GM23338 (cell line): ENCODE data around the gene RPL13.

Experiments used
- CTCF ChIP-seq, 2 experiments: fragments of 200-600 bp in 1 of 2; sonication (generic) in 1 of 2; conservative IDR thresholded peaks; 2 replicates each; pipeline versions ENCODE4 v1.5.1 to v1.6.1; 2016 to 2017; ENCODE audit warnings: antibody characterized with exemption in 2 of 2, low read depth in 2 of 2, mild to moderate bottlenecking in 2 of 2, moderate library complexity in 1 of 2
- EZH2 ChIP-seq: fragments of 200-600 bp; sonication (generic); IDR thresholded peaks from one replicate; pipeline ENCODE4 v1.8.0; 2017; ENCODE audit warnings: antibody characterized with exemption, mild to moderate bottlenecking, low read depth; ENCODE audit not compliant: unreplicated experiment
- EZH2phosphoT487 ChIP-seq: fragments of 200-600 bp; sonication (generic); IDR thresholded peaks from one replicate; pipeline ENCODE4 v1.8.1; 2018; ENCODE audit warnings: antibody characterized with exemption; ENCODE audit not compliant: unreplicated experiment
- JUNB ChIP-seq: IDR thresholded peaks from one replicate; pipeline ENCODE4 v1.6.1; 2016; ENCODE audit warnings: antibody characterized with exemption; ENCODE audit not compliant: unreplicated experiment
- POLR2AphosphoS5 ChIP-seq: IDR thresholded peaks from 2 replicates; pipeline ENCODE4 v1.6.1; 2016; ENCODE audit warnings: antibody characterized with exemption, low read depth
- ZNF331 ChIP-seq: fragments of 250-450 bp; sonication (Bioruptor Pico); IDR thresholded peaks from 2 replicates; pipeline ENCODE4 v1.5.0; 2020; ENCODE audit warnings: low read depth, mild to moderate bottlenecking, moderate library complexity
- TF ChIP-seq, protein P1 (sequence below): IDR thresholded peaks from one replicate; pipeline ENCODE4 v1.6.1; 2018; ENCODE audit warnings: antibody characterized with exemption; ENCODE audit not compliant: unreplicated experiment
- TF ChIP-seq, protein P2 (sequence below): IDR thresholded peaks from 2 replicates; pipeline ENCODE4 v1.6.1; 2016; ENCODE audit warnings: antibody characterized with exemption

DNA sequence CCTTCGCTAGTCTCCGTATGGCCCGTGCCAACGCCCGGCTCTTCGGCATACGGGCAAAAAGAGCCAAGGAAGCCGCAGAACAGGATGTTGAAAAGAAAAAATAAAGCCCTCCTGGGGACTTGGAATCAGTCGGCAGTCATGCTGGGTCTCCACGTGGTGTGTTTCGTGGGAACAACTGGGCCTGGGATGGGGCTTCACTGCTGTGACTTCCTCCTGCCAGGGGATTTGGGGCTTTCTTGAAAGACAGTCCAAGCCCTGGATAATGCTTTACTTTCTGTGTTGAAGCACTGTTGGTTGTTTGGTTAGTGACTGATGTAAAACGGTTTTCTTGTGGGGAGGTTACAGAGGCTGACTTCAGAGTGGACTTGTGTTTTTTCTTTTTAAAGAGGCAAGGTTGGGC, 2.5 kb downstream of the RPL13 start:
- no peak for TF ChIP-seq CTCF (conservative IDR thresholded peaks at IDR 0.05; ENCODE audit: low read depth in 2 of 2)
- no peak; the same call in 1 of the 2 replicates for TF ChIP-seq POLR2AphosphoS5
- TF ChIP-seq, protein P1, sequence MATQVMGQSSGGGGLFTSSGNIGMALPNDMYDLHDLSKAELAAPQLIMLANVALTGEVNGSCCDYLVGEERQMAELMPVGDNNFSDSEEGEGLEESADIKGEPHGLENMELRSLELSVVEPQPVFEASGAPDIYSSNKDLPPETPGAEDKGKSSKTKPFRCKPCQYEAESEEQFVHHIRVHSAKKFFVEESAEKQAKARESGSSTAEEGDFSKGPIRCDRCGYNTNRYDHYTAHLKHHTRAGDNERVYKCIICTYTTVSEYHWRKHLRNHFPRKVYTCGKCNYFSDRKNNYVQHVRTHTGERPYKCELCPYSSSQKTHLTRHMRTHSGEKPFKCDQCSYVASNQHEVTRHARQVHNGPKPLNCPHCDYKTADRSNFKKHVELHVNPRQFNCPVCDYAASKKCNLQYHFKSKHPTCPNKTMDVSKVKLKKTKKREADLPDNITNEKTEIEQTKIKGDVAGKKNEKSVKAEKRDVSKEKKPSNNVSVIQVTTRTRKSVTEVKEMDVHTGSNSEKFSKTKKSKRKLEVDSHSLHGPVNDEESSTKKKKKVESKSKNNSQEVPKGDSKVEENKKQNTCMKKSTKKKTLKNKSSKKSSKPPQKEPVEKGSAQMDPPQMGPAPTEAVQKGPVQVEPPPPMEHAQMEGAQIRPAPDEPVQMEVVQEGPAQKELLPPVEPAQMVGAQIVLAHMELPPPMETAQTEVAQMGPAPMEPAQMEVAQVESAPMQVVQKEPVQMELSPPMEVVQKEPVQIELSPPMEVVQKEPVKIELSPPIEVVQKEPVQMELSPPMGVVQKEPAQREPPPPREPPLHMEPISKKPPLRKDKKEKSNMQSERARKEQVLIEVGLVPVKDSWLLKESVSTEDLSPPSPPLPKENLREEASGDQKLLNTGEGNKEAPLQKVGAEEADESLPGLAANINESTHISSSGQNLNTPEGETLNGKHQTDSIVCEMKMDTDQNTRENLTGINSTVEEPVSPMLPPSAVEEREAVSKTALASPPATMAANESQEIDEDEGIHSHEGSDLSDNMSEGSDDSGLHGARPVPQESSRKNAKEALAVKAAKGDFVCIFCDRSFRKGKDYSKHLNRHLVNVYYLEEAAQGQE, result no peak
- TF ChIP-seq EZH2, result no peak
- TF ChIP-seq JUNB, result no peak
- no peak for TF ChIP-seq EZH2phosphoT487
- TF ChIP-seq ZNF331 (CRISPR knock-in tag), result no peak
- TF ChIP-seq, protein P2, sequence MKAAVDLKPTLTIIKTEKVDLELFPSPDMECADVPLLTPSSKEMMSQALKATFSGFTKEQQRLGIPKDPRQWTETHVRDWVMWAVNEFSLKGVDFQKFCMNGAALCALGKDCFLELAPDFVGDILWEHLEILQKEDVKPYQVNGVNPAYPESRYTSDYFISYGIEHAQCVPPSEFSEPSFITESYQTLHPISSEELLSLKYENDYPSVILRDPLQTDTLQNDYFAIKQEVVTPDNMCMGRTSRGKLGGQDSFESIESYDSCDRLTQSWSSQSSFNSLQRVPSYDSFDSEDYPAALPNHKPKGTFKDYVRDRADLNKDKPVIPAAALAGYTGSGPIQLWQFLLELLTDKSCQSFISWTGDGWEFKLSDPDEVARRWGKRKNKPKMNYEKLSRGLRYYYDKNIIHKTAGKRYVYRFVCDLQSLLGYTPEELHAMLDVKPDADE, result no peak
